Colon (tissue), 2 donors: ENCODE measurements around the gene PWWP2B.
"Not testable (repeated sequence)": the region's sequence is repeated elsewhere in the genome, so short reads cannot be mapped to it uniquely, and the experiment has no call there.

Source experiments
- FAIRE-seq: peaks from 2 replicates; lab custom pipeline; 2012; peaks lifted over from hg19 to GRCh38; lab: Jason Lieb, UNC
- donor health status: control.
- donor health status: control.

PWWP2B gene

DNA sequence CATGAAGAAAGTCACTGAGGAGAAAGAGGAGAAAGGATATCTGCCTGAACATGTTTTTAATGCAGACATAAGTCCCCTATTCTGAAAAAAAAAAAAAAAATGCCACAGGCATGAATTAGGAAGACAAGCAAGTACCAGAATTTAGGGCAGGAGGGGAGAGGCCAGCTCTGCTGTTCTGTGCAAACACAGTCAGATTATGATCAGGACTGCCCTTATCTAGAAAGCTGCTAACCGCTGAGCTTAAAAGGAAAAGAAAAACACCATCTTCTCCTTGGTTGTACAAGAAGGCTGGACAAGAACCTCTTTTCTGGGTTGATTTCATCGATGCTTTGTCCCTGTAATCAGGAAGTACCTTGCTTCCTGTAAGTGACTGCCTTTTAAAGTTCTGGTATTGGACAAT lies 15.3 kb upstream of the PWWP2B start:
- no peak for FAIRE-seq

DNA sequence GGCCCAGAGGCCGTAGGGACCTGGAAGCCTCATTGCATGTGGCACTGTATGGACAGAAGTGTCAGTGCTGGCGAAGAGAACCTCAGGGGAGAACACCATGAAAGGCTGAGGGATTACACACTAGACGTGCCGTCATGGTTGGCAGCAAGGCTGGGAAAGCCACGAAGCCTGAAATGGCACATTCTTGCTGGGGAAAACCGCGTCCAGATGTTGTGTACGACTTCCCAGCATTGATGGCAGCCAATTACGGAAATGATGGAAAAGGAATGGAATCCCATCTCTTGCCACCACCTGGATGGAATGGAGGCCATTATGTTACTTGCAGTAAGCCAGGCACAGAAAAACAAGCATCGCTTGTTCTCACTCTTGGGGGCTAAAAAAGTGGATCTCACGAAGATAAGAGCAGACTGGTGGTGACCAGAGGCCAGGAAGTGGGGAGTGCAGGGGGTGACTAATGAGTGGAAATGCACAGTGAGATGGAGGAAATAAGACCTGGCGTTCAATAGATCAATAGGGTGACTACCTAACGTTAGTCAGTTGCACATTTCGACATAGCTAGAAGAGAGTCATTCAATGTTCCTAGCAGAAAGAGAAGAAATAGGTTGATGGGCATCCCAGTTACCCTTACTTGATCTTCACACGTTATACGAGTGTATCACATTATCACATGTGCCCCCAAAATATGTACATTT lies 14.6 kb upstream of the PWWP2B start:
- no peak for FAIRE-seq

DNA sequence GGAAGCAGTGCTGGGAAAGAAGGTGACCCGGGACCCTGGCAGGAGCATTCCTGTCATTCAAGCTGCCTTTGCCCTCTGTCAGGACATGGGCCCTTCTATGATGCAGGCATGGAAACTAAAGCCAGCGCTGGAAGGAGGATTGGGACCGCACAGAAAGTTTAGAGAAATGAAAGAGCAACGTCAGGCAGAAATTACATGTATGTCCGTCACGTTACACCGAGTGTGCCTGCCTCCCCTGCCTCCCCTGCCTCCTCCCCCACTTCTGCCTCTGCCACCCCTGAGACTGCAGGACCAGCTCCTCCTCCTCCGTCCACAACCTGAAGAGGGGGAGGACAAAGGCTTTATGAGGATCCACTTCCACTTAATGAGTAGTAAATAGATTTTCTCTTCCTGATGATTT lies 13.9 kb upstream of the PWWP2B start:
- FAIRE-seq, result no peak

DNA sequence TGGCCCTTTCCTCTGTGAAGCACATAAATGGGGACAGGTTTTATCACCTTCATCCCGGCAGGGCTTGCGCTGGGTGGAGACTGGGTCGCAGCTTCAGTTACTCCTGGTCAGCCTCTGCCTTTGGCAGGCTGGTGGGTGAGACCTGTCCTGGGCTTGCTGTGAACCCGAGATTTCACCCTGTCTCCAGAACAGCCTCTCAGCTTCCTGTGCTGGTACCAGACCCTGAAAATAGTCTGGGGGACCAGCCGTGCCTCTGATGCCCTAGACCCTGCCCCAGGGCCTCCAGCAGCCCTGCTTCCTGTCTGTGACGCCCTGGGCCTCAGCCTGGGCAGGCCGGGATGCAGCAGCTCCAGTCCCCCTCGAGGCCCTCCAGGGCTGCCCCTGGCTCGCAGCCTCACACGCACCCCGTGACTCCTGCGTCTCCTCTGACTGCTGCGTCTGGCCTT lies 13.2 kb upstream of the PWWP2B start:
- FAIRE-seq, result no peak

DNA sequence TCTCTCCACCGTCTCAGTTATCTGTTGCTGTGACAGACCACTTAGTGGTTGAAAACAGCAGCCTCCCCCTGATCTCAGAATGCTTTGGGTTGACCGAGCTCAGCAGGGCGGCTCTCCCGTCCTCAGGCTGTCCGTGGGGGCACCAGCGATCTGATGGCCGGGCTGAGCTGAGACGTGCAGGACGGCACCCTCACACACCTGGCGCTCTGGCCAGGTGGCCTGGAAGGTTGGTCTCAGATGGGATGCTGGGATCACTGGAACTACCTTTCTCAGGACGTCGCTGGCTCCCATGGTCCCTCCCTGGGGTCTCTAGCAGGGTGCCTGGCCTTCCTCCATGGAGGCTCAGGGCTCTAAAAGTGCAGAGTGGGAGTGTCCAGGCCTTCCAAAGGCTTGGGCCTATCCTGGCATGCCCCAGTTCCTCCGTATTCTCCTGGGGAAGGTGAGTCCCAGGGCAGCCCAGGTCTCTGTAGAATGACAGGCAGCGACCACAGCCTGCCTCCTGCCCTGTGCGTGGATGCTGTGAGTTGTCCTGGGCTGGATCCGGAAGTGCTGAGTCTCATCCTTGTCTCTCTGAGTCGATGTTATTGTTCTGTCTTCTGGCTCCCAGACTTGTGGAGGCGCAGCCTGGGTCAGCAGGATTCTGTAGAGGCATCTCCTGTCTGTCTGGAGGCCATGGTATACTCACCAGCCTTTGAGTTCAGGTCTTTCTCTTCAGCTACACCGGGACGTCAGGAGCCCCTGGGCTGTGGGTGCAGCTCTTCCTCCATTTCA lies 12.2 kb upstream of the PWWP2B start:
- no peak for FAIRE-seq

DNA sequence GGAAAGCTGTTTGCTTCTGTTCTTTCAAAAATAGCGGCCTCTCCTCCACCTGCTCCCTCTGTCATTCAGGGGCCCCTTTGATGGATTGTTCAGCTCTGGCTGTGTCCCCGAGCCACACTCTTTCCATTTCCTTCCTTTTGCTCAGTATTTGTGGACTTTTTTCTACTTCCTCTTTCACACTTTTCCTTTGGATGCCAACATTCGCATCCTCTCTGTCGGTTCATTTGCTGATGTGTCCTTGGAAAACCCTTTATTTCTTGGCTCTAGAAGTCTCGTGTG lies 11.7 kb upstream of the PWWP2B start:
- no peak for FAIRE-seq

DNA sequence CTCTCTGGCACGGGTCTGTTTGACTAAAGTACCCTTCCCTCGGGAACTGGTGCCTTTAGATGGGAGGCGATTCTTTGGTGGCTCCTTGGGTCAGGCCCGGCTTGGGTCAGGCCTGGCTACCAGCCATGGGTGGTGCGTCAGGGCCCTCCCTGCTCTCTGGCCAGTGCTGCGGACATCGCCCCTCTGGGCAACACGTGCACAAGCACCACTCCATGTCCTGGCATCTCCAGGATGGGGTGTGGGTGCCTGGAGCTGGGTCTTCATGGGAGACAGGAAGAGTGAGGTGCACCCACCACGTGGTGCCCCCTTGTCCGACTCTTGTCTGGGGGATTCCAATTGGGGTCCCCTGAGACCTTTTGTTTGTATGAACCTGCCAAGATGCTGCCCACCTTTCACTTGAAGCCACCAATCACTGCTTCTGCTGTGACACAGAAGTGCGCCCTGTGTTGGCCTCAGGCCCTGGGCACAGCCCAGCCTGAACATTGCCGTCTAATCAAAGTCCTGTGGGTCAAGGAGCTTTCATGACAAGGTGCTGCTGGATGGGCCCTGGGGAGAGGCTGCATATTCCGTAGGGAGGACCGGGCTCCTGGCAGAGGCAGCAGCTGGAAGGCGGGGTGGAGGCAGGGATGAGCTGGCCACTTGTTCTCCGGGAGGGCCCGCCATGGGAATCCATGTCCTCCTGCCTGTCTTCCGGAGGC lies 11.1 kb upstream of the PWWP2B start:
- no peak for FAIRE-seq

DNA sequence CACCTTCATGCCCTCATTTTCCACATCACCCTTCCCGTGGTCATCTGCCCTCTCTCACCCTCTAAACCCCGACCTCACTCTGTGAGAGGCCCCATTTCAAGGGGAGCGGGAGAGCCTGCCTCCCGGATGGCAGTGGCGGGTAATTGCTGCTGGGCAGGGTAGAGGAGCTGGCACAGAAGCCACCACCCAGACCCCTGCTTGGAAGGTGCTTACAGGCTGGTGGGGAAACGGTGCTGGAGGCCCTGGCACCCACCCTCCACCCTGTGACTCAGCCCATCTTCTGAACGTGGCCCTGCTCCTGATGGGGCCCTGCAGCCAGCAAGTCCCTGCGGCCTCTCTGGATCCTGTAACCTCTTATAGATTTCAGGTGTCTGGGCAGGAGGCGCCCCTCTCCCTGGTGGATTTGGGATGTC lies 10.6 kb upstream of the PWWP2B start:
- FAIRE-seq, result no peak

DNA sequence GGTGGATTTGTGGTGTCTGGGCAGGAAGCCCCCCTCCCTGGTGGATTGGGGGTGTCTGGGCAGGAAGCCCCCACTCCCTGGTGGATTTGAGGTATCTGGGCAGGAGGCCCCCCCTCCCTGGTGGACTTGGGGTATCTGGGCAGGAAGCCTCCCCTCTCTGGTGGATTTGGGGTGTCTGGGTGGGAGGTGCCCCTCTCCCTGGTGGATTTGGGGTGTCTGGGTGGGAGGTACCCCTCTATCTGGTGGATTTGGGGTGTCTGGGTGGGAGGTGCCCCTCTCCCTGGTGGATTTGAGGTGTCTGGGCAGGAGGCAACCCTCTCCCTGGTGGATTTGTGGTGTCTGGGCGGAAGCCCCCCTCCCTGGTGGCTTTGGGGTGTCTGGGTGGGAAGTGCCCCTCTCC lies 10.1 kb upstream of the PWWP2B start:
- FAIRE-seq, result not testable (repeated sequence)

DNA sequence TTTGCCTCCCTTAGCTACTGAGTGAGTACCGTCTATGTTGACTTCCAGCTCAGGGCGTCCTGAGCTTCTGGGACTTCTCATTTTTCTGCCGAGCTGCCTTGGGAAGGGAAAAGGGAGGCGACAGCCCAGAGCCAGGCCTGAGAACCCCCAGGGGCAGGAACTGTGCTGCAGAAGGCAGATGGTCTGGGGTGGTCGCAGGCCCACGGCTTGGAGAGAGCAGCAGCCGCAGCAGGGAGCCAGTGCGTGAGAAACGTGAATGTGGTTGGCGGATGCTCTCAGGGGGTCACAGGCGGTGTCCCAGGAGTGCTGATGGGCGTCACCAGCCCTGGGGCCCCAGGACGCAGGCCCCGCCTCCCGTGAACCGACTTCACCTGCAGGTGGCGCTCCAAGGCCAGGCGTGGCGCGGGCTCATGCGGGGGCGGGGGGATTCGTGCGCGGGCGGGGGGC lies 9.2 kb upstream of the PWWP2B start:
- FAIRE-seq, result no peak

DNA sequence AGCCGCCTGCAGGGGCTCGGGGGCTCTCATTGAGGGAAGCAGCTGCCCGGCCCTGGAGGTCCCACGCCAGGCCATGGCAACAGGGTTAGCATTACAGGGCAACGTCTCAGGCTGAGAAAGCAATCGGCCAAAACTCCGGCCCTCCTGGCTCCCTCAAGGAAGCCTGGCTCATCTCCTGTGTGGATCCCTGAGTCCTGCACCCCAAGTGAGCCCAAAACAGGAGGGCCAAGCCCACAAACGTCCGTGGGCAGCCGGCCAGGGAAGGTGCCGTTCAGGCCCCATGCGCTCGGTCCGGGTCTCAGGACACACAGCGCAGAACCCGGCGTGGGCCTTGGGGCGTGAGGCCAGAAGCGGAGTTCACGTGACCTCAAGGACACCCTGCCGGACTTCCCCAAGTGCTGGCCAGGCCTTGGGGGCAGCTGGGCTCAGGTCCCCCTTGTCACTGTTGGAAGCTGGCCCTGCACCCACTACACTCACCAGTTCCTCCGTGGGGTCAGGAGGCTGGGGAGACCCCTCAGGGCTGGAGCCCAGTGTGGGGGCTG lies 8.0 kb upstream of the PWWP2B start:
- FAIRE-seq, result no peak

DNA sequence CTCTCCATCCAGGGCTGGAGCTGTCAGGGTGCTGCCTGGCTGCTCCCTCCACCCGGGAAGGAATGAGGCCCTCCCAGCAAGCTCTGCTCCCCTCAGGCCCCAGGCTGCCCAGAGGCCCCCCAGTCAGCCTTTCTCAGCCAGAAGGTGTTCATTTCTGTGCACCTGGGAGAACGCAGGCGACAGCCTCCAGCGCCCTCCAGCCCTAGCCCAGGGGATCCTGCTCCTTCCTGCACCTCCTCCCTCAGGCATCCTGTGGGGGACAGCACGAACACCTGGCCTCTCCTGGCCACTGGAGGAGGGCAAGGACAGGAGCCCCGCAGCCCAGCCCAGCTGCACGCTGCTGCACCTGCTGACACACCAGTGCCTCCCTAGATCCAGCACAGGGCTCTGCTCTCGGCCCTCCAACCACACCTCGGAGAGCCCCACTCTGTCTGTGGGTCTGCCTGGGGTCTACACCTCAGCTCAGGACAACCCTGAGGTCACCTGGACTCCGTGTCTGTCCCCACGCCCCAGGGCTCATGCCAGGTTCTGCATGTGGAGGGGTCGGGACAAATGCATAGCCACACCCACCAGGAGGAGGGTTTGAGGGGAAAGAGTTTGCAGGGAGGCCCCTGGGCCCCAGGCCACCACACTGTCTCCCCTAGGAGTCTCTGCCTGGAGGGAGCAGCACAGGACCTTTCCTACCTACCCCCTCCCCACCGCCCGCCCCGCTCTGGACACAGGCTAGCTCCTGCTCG lies 7.4 kb upstream of the PWWP2B start:
- no peak for FAIRE-seq

DNA sequence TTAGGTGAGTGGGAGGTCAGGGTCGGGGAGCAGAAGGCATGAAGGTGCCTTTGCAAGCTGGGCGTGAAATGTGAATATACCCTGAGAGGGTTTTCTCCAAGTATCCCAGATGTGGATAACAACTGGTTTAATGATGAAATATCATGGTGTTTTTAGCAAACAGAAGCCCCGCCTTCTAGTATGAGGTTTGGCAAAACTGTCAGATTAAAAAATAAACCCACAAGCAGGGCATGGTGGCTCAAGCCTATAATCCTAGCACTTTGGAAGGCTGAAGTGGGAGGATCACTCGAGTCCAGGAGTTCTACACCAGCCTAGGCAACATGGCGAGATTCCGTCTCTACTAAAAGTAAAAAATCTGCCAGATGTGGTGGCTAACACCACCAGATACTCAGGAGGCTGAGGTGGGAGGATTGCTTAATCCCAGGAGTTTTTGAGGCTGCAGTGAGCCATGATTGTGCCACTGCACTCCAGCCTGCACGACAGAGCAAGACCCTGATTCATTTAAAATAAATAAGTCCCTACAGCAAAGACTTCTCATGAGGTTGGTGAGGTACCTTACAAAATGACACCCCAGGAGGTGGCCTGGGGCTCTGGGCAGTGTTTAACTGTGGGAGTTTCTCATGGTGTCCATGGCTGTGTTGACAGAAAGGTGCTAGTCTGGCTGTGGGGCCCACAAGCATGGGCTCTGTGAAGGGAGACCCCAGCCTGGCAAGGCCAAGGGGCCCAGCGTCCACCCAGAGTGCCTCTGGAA lies 6.7 kb upstream of the PWWP2B start:
- no peak for FAIRE-seq

DNA sequence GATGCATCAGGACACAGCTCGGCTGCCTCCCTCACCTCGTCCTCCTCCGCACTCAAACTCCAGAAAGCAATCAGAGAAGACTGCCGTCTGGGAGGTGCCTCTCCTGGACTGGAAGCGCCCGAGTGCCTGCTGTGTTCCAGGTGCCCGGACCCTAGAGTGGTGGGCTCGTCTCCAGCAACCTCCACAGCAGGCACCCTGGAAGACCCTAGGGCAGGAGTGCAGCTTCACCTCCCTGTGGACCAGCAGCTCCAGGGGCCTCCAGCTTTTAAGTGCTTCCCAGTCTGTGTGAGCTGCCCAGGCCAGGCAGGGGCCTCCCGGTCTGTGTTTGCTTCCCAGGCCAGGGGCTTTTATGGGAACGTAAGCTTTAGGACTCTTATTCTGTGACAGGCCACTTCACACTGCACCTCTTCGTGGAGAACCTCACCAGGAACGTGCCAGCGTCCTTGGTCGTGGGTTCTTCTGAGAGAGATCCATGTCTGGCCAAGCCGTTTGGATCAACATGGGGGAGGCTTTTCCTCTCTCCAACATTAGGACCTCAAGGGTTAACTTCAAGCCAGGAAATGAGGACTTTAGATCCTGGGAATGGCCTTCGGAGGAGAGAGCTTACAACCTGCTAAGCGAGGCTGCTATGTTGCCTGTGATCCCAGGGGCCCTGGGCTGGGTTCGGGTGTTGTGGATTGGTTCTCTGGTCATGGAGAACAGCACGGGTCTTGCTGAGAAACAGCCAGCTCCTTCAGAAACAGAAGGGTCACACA lies 5.9 kb upstream of the PWWP2B start:
- FAIRE-seq, result no peak

DNA sequence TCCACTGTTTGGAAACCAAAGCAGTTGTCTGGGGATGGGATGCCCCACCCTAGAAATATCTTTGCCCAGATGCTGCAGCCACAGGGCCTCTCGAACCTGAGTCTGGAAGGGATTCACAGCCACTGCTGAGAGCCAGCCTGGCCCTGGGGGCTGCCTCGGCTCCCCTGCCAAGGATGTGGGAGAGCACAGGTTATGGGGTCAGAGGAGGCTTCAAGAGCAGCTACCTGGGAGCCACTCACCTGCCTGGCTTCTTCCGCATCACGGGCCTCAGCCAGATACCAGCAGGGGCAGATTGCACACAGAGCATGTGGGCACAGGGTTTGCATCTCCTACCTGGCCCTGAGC lies 5.4 kb upstream of the PWWP2B start:
- no peak for FAIRE-seq

DNA sequence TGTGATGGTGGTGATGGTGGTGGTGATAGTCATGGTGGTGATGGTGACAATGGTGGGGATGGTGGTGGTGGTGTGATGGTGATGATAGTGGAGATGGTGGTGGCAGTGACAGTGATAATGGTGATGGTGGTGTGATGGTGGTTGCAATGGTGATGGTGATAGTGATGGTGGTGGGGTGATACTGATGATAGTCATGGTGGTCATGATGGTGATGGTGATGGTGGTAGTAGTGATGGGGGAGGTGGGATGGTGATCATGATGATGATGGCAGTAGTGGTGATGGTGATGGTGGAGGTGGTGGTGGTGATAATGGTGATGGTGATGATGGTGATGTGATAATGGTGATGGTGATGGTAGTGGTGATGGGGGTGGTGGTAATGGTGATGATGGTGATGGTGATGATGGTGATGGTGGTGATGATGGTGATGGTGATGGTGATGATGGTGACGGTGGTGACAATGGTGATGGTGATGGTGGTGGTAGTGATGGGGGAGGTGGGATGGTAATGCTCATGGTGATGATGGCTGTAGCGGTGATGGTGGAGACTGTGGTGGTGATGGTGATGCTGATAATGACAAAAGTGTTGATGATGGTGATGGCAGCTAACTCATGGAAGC lies 4.7 kb upstream of the PWWP2B start:
- no peak for FAIRE-seq

DNA sequence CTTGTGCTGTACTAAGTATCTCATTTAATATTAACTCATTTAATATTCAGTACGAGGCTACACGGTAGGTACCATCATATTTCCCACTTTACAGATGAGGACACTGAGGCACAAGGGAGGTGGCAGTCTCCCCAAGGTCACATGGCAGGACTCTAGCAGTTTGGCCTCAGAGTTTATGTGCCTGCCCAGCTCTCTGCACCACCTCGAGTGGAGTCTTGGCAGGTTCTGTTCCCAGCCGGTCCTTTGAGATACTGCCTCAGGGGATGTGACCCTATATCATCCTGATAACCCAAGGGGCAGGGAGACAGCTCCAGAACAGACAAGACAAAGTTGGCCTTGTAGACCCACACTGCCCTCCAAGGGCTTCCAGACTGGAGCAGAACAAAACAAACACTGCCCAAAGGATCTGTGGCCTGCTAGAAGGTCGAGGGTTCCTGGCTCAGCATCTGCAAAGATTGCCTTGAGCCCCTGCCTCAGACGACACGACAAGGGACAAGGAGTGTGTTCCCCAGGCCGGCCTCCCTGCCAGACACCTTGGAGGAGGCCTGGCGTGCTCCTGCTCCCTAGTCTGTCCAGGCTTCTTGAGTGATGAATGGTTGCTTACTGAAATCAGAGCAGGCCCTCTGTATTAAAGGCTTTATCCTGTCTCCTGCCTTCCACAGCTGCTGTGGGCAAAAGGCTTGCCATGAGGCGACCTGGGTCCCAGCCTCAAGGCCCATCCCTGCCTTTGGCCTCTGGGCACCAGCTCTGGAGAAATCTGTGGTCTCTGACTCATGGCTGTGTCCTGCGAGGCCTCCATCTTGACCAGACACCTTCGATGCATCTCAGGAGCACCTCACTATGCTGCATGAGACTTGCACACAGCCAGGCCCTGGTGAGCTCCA lies 3.9 kb upstream of the PWWP2B start:
- no peak for FAIRE-seq

DNA sequence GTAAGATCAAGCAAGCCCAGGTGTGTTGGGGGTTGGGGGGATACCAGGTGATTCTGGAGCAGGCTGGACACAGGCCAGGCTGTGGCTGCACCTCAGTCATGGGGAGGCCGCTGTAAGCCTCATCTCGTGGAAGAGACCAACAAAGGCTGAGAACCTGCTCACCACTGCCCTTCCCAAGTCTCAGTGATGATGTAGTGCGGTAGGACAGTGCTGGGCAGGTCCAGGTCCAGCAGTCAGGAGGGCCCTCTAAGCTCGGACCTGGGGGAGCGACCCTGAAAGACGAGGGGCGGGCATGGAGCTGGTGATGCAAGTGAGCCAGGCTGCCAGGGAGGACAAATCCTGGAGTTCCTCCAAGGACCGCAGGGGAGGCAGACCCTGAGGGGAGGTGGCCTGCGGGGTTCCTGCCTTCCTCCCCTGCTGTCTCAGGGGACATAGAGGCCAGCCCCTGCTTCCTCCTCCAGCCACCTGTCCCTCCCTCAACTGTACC lies 3.3 kb upstream of the PWWP2B start:
- no peak for FAIRE-seq

DNA sequence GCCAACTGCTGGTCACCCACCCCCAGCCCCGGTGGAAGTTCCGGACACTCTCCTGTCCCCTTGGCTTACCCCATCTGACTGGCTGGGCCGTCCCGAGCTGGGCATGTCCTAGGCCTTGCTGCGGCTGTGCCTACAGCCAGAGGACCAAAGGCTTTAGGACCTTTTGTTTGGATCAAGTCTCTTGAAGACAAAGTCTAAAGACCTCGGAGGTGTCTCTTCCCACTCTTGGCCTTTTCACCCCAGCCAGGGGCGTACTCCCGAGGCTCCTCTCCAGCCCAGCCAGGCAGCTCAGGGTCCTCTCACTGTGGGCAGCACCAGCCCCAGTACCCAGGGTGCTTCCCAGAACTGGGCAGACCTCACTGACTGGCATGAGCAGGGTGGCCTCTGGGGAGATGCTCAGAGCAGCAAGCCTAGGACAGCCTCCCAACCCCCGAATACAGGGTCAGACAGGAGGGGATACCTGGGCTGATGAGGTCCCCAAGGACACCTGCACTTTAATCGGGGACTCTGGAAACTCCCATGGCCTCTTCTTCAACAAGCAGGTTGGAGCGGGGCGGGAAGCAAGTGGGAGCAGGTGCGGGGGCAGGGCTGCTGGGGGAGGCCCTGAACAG lies 2.7 kb upstream of the PWWP2B start:
- no peak for FAIRE-seq
